Mesenteric fat pad (tissue), 1 donor: ENCODE results near the gene MCTP1. TPM values are rescaled to one million over a fixed set of nuclear protein-coding genes. Genes with fewer than 3 reads are reported as not detected.

Source experiments
- DNase-seq: peaks from one replicate; pipeline ENCODE4 v3.0.0-alpha.2; 2020; ENCODE audit warnings: low spot score
- total RNA-seq: library from RNA; stranded (reverse); fragmentation: NEBNext Ultra II Directional; extraction: Animal tissue kit (Norgen Biotek cat#: 25700); gene quantifications from one replicate; pipeline ENCODE4 v1.2.1, GENCODE V29; 2021
- donor health status: DM: yes; HTN: yes; CAD: no.

MCTP1 gene
- total RNA-seq, 1 donor from 2014 or later, result 37.5 TPM

DNA sequence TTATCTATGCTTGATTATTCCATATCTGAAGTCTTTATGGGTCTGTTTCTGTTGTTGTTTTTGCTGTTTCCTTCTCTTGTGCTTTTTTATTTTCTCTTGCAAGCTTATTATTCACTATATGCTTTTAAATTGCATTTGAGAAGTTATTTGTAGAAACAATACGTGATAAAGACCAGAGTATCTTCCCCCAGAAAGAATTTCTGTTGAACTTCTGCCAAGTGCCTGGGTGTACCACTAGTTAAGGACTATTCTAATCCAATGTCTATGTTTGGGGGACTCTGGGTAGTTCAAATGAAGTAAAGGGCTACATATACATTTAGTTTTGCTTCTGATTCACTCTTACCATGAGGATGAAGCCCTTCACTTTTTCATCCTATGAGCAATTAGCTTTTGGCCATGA is 612.1 kb downstream of the MCTP1 start:
- no peak for DNase-seq

DNA sequence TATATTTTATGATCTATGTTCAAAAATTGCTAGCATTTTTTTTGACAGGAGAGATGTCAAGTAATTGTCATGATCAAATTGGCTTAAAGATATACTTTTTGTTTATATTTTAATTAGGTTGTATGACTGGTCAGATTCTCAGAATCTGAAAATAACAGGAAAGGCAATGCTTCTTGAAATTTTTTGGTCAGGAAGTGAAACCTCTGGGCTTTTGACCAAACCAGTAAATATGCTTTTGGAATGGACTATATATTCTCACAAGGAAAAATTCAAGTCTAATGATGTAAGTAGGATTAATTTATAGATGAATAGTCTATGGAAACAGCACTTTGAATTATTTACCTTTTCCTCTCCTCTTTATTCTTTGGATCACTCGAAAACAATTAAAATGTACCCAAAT is 614.2 kb downstream of the MCTP1 start:
- no peak for DNase-seq

DNA sequence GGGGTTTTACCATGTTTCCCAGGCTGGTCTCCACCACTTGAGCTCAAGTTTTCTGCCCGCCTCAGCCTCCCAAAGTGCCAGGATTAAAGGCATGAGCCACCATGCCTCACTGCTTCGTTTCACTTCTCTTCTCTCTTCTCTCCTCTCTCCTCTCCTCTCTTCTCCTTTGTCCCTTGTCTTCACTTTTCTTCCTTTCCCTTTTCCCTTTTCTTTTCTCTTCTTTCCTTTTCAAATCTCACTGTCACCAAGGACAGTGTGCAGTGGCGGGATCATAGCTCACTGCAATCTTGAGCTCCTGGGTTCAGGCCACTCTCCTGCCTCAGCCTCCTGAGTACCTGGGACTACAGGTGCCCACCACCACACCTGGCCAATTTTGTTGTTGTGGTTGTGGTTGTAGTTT is 617.0 kb downstream of the MCTP1 start:
- DNase-seq, result no peak

DNA sequence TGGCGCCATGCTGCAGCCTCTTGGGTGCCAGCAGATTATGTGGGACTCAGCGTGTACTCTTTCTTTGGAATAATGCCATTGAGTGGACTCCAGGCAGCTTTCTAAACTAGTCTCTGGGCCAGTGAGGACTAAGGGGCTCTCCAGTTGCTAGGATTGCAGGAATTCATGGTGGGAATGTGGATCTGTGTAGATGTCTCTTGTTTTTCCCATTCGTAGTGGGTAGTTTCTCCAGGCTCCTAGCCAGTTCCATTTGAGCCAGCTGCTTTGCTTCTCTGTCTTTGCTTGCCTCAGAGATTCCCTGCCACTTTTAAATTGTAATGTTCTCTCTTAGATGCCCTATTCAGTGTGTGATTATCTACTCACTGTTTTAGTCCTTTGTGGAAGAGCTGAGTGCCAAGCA is 623.8 kb downstream of the MCTP1 start:
- no peak for DNase-seq

DNA sequence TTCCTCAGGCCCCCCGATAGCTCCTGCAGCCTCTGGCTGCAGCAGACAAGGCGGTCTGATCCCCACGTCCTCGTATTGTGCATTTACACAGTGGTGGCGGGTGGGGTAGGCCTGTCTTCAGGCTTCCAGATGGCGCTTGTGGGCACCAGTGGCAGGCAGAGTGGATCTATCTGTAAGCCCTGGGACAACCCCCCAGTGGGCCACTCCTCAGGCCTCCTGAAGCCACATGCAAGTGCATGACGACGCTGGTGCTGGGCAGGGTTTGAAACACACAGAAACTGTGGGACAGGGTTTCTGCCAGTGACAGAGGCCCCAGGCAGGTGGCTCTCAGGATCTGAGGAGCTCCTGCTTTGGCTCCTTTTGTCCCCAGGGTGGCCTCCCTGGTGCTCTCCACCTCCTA is 624.4 kb downstream of the MCTP1 start:
- no peak for DNase-seq

DNA sequence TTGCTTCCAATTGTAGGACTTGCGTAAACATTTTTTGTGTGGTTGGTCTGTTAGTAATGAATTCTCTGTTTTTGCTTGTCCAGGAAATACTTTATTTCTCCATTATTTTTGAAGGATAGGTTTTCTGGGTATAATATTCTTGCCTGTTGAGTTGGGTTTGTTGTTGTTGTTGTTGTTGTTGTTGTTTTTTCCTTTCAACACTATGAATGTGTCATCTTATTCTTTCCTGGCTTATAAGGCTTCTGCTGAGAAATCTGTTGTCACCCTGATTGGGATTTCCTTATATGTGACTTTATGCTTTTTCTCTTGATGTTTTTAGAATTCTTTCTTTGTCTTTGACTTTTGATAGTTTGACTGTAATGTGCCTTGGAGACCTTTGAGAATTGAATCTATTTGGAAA is 626.6 kb downstream of the MCTP1 start:
- no peak for DNase-seq

Other genes with a start within 250 kb of the MCTP1 start
- not detected for gene FAM81B, start 106.3 kb upstream of the MCTP1 start, total RNA-seq